ENCODE results near the gene VIPAS39.

VIPAS39 gene

GRCh38 chr14:77457115-77457521 is 283 bp downstream of the VIPAS39 start:
- Histone ChIP-seq H3K27ac (peak overlapping the region; percentile 92 to 94), H3K9me3 (no peaks in the 10 kb centered on the region), H3K4me3 (peak overlapping the region; percentile 89), H3K4me1 (peaks cover 0 to 31% (median 21%) of the 10 kb centered on the region in 4 donors), H3K27me3 (no peaks in the 10 kb centered on the region), H3K36me3 (peaks cover 22 to 35% (median 35%) of the 10 kb centered on the region in 3 donors)
- no peak for DNase-seq
- intact Hi-C loops (cut with DNase I; ENCODE audit: low total_unique reads), result loop anchor here (5.0 kb wide), 2 partner anchors 100 to 250 kb away; partner anchors contain the start of genes ALKBH1 and SLIRP
- TF ChIP-seq, protein P1, sequence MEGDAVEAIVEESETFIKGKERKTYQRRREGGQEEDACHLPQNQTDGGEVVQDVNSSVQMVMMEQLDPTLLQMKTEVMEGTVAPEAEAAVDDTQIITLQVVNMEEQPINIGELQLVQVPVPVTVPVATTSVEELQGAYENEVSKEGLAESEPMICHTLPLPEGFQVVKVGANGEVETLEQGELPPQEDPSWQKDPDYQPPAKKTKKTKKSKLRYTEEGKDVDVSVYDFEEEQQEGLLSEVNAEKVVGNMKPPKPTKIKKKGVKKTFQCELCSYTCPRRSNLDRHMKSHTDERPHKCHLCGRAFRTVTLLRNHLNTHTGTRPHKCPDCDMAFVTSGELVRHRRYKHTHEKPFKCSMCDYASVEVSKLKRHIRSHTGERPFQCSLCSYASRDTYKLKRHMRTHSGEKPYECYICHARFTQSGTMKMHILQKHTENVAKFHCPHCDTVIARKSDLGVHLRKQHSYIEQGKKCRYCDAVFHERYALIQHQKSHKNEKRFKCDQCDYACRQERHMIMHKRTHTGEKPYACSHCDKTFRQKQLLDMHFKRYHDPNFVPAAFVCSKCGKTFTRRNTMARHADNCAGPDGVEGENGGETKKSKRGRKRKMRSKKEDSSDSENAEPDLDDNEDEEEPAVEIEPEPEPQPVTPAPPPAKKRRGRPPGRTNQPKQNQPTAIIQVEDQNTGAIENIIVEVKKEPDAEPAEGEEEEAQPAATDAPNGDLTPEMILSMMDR (IDR thresholded peaks at IDR 0.05), result no peak

GRCh38 chr14:77455966-77456640 is 1.3 kb downstream of the VIPAS39 start:
- peak overlapping the region in 1 of 2 donors; percentile 14 for H3K27ac ChIP-seq
- H3K27me3 ChIP-seq, result no peaks in the 10 kb centered on the region
- no peak for DNase-seq
- peak overlapping the region in 1 of 2 donors; percentile 89 for H3K4me3 ChIP-seq
- TF ChIP-seq, protein P1 (IDR thresholded peaks at IDR 0.05), result no peak
- intact Hi-C loops (cut with DNase I; ENCODE audit: low total_unique reads), result loop anchor here (5.0 kb wide), 2 partner anchors 101 to 251 kb away; partner anchors contain the start of genes ALKBH1 and SLIRP
- H3K36me3 ChIP-seq, result peaks cover 16 to 35% (median 27%) of the 10 kb centered on the region in 3 donors
- H3K9me3 ChIP-seq, result no peaks in the 10 kb centered on the region
- H3K4me1 ChIP-seq, result peaks cover 0 to 31% (median 21%) of the 10 kb centered on the region in 4 donors

DNA sequence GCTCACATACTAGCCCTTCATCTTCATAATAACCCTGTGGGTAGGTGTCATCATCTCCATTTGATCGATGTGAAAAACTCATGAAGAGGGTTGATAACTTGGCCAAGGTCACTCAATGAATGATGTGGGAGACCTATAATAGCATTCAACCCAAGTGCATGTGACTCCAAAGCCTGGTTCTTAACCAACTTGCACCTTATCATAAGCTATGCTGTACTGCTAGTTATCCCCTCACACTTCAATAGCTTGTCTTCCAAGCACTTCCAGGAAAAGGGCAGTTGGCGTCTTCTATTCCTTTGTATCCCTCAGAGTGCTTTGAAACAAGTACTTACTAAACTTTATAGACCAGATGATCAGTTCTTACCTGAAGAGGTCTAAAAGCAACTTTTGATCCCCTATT is 15.2 kb downstream of the VIPAS39 start:
- Histone ChIP-seq H3K4me1 (no peaks in the 10 kb centered on the region), H3K36me3 (peaks cover 66 to 93% (median 78%) of the 10 kb centered on the region in 3 donors), H3K27me3 (no peaks in the 10 kb centered on the region), H3K27ac (no peak overlapping the region), H3K9me3 (no peaks in the 10 kb centered on the region), H3K4me3 (no peak overlapping the region)
- no peak for DNase-seq
- TF ChIP-seq, protein P1 (IDR thresholded peaks at IDR 0.05), result no peak
- intact Hi-C loops (cut with DNase I; ENCODE audit: low total_unique reads), result no loop called here

DNA sequence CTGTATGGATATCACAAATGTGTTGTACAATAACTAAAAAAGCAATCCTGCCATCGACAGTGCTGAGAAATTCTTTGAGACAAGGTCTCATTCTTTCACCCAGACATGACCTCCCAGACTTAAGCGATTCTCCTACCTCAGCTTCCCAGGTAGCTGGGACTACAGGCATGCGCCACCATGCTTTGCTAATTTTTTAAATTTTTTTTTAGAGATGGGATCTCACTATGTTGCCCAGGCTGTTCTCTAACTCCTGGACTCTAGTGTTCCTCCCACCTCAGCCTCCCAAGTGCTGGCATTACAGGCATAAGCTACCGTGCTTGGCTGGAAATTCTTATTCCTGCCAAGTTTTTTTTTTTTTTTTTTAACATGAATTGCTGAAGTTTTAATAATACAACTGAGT is 17.5 kb downstream of the VIPAS39 start:
- DNase-seq, result no peak
- Histone ChIP-seq H3K27me3 (no peaks in the 10 kb centered on the region), H3K9me3 (no peaks in the 10 kb centered on the region), H3K4me3 (no peak overlapping the region), H3K36me3 (peaks cover 64 to 93% (median 82%) of the 10 kb centered on the region in 3 donors), H3K4me1 (no peaks in the 10 kb centered on the region), H3K27ac (no peak overlapping the region)
- intact Hi-C loops (cut with DNase I; ENCODE audit: low total_unique reads), result no loop called here
- TF ChIP-seq, protein P1 (IDR thresholded peaks at IDR 0.05), result no peak

- DNase-seq, result no peak
- Histone ChIP-seq H3K27me3 (no peaks in the 10 kb centered on the region), H3K9me3 (no peaks in the 10 kb centered on the region), H3K4me1 (no peaks in the 10 kb centered on the region), H3K4me3 (no peak overlapping the region), H3K27ac (no peak overlapping the region), H3K36me3 (peaks cover 69 to 94% (median 85%) of the 10 kb centered on the region in 3 donors)
- TF ChIP-seq, protein P1 (IDR thresholded peaks at IDR 0.05), result no peak
- intact Hi-C loops (cut with DNase I; ENCODE audit: low total_unique reads), result no loop called here
These were observed 18.8 kb downstream of the VIPAS39 start for GRCh38 chr14:77438596-77438995.
